HepG2 (cell line): ENCODE results near the gene MUL1. TPM values are rescaled to one million over a fixed set of nuclear protein-coding genes. Genes with fewer than 3 reads are reported as not detected.

ENCODE experiments used
- GLMP ChIP-seq: sonication (generic); formaldehyde crosslinking; IDR thresholded peaks from 2 replicates; pipeline ENCODE4 v1.9.0; 2021; ENCODE audit warnings: missing genetic modification reagents, mild to moderate bottlenecking, borderline replicate concordance
- GTF2F1 ChIP-seq: fragments of 150-350 bp; IDR thresholded peaks from 2 replicates; pipeline ENCODE4 v1.6.1; 2014; ENCODE audit warnings: low read length
- HIC2 ChIP-seq: sonication (generic); formaldehyde crosslinking; IDR thresholded peaks from 2 replicates; pipeline ENCODE4 v1.9.0; 2022; ENCODE audit warnings: low read depth, missing genetic modification reagents
- HNRNPLL ChIP-seq: fragments of 200-400 bp; formaldehyde crosslinking; IDR thresholded peaks from 2 replicates; pipeline ENCODE4 v1.6.1; 2017; ENCODE audit warnings: mild to moderate bottlenecking, low read depth, low read length; ENCODE audit not compliant: poor library complexity, severe bottlenecking
- MEIS2 ChIP-seq: sonication (generic); formaldehyde crosslinking; IDR thresholded peaks from 2 replicates; pipeline ENCODE4 v1.9.0; 2021; ENCODE audit warnings: mild to moderate bottlenecking, missing genetic modification reagents
- NCOA2 ChIP-seq: sonication (generic); formaldehyde crosslinking; IDR thresholded peaks from 2 replicates; pipeline ENCODE4 v1.8.0; 2022; ENCODE audit warnings: inconsistent platforms
- NFATC3 ChIP-seq: sonication (generic); formaldehyde crosslinking; IDR thresholded peaks from 2 replicates; pipeline ENCODE4 v1.5.1; 2020; ENCODE audit warnings: mild to moderate bottlenecking, missing genetic modification reagents
- PBX2 ChIP-seq: IDR thresholded peaks from 2 replicates; pipeline ENCODE4 v1.6.1; 2016; ENCODE audit warnings: control low read depth
- PHF20 ChIP-seq: sonication (generic); formaldehyde crosslinking; IDR thresholded peaks from 2 replicates; pipeline ENCODE4 v1.5.0; 2020; ENCODE audit warnings: mild to moderate bottlenecking, missing genetic modification reagents
- TEAD2 ChIP-seq: sonication (generic); formaldehyde crosslinking; IDR thresholded peaks from 2 replicates; pipeline ENCODE4 v1.9.0; 2021; ENCODE audit warnings: missing genetic modification reagents
- ZGPAT ChIP-seq: IDR thresholded peaks from 2 replicates; pipeline ENCODE4 v1.6.1; 2016; ENCODE audit warnings: mild to moderate bottlenecking
- ZNF354B ChIP-seq: sonication (generic); formaldehyde crosslinking; IDR thresholded peaks from 2 replicates; pipeline ENCODE4 v1.8.0; 2022; ENCODE audit warnings: mild to moderate bottlenecking, missing genetic modification reagents
- ZNF530 ChIP-seq: sonication (generic); formaldehyde crosslinking; IDR thresholded peaks from 2 replicates; pipeline ENCODE4 v1.5.0; 2020; ENCODE audit warnings: low read depth, mild to moderate bottlenecking, missing genetic modification reagents
- ZNF770 ChIP-seq: sonication (generic); formaldehyde crosslinking; IDR thresholded peaks from 2 replicates; pipeline ENCODE4 v1.5.0; 2020; ENCODE audit warnings: mild to moderate bottlenecking, missing genetic modification reagents
- ZNF777 ChIP-seq: sonication (generic); formaldehyde crosslinking; IDR thresholded peaks from 2 replicates; pipeline ENCODE4 v1.4.0; 2020; ENCODE audit warnings: missing genetic modification reagents
- ZUFSP ChIP-seq: sonication (generic); formaldehyde crosslinking; IDR thresholded peaks from 2 replicates; pipeline ENCODE4 v1.9.0; 2021; ENCODE audit warnings: missing genetic modification reagents, mild to moderate bottlenecking, borderline replicate concordance
- polyA plus RNA-seq, 8 experiments: library from polyadenylated mRNA; depleted of rRNA in 3 of 8; stranded (reverse) in 7 of 8; unstranded in 1 of 8; fragments of >200 nt; fragmentation: Illumina TruSeq in 4 of 8; extraction: Trizol in 4 of 8; gene quantifications; 2 replicates each; pipeline versions ENCODE4 v1.2.1 to v1.2.3, GENCODE V29; 2011 to 2016; ENCODE audit warnings: low read depth in 4 of 8, missing spikeins in 1 of 8, mixed read lengths in 1 of 8; ENCODE audit not compliant: insufficient read depth in 1 of 8
- total RNA-seq, 5 experiments: library from RNA; depleted of rRNA; stranded (reverse); fragments of >200 nt; fragmentation: Illumina TruSeq; extraction: Trizol; gene quantifications; 2 replicates each; pipeline ENCODE4 v1.2.3, GENCODE V29; 2016; ENCODE audit warnings: low read depth in 1 of 5

Gene MUL1
- total and polyA plus RNA-seq, 2 of the 13 experiments (the other 11 are each of a cell fraction or from before 2014, with no cell fraction given), result 21.5 to 26.5 TPM

- TF ChIP-seq HIC2 (CRISPR knock-in tag), result 0 out of 2 replicates have a peak, but pooled peaks have one; percentile 37
- TF ChIP-seq GTF2F1, result no peak
- no peak for TF ChIP-seq ZNF530 (CRISPR knock-in tag)
- no peak for TF ChIP-seq GLMP (CRISPR knock-in tag)
- TF ChIP-seq NCOA2 (CRISPR knock-in tag), result no peak
- peak; percentile 74 for TF ChIP-seq HNRNPLL
- no peak for TF ChIP-seq PHF20 (CRISPR knock-in tag)
- TF ChIP-seq ZGPAT (CRISPR knock-in tag), result no peak
- TF ChIP-seq PBX2 (CRISPR knock-in tag), result no peak
- no peak for TF ChIP-seq MEIS2
- no peak for TF ChIP-seq ZNF770 (CRISPR knock-in tag)
- TF ChIP-seq TEAD2 (CRISPR knock-in tag), result no peak
- no peak for TF ChIP-seq ZUFSP (CRISPR knock-in tag)
- peak; percentile 62; the same call in 1 of the 2 replicates for TF ChIP-seq ZNF777 (CRISPR knock-in tag)
- TF ChIP-seq NFATC3, result no peak
- TF ChIP-seq ZNF354B (CRISPR knock-in tag), result no peak
Measured at GRCh38 chr1:20552728-20553445, 44.9 kb upstream of the MUL1 start (continued).
